Measurements from ENCODE around the gene FOXP1. TPM values are rescaled to one million over a fixed set of nuclear protein-coding genes. Genes with fewer than 3 reads are reported as not detected.

FOXP1 gene
- total RNA-seq, 1 experiment from 2014 or later, result 75.3 TPM

DNA sequence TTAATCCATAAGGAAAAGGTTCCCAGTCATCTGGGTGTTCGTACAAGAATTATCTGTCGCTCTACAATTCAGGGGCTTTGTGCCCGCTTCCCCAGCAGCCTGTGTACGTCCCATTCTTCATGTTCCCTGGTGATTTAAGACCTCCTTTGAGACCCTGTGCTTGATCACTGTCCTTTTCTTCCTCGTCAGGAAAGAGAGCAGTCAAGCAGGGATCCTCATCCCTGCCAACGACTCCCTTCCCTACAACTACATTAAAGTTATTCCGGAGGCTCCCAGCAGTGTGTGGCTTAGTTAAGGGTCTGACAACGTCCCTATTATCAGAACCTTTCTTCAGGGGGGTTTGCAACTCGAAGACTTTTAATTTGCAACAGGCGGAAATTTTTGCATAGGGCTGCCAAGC is 175.7 kb downstream of the FOXP1 start:
- no peak overlapping the region for H3K4me2 ChIP-seq (ENCODE audit: insufficient read depth, insufficient read length, low read length)
- no peaks in the 10 kb centered on the region for H3K23me2 ChIP-seq (ENCODE audit: insufficient read length, low read depth, low read length, poor library complexity, severe bottlenecking)
- no peaks in the 10 kb centered on the region for H3K9me3 ChIP-seq (ENCODE audit: control insufficient read depth, low read depth, low read length)
- H3K27me3 ChIP-seq (ENCODE audit: insufficient read depth, low read length), result no peaks in the 10 kb centered on the region
- H4K91ac ChIP-seq (ENCODE audit: insufficient read length, low read depth, low read length), result no peak overlapping the region
- no peak overlapping the region for H2AFZ ChIP-seq (ENCODE audit: low read length)
- H3K4me1 ChIP-seq (ENCODE audit: insufficient read depth, low read length), result no peaks in the 10 kb centered on the region; the same call in 1 of the 2 replicates
- H3K27ac ChIP-seq (ENCODE audit: insufficient read length, low read depth, low read length), result no peak overlapping the region
- H2BK120ac ChIP-seq (ENCODE audit: low read depth, low read length, poor library complexity, severe bottlenecking), result no peak overlapping the region
- WGBS (ENCODE audit: extremely low coverage, insufficient read length, low lambda C conversion rate), result no CpG with 5 or more reads among the region's 10 CpGs
- H3K4ac ChIP-seq (ENCODE audit: low read depth, low read length), result no peak overlapping the region
- H2AK5ac ChIP-seq (ENCODE audit: insufficient read length, low read length), result no peak overlapping the region
- TF ChIP-seq, protein P1, sequence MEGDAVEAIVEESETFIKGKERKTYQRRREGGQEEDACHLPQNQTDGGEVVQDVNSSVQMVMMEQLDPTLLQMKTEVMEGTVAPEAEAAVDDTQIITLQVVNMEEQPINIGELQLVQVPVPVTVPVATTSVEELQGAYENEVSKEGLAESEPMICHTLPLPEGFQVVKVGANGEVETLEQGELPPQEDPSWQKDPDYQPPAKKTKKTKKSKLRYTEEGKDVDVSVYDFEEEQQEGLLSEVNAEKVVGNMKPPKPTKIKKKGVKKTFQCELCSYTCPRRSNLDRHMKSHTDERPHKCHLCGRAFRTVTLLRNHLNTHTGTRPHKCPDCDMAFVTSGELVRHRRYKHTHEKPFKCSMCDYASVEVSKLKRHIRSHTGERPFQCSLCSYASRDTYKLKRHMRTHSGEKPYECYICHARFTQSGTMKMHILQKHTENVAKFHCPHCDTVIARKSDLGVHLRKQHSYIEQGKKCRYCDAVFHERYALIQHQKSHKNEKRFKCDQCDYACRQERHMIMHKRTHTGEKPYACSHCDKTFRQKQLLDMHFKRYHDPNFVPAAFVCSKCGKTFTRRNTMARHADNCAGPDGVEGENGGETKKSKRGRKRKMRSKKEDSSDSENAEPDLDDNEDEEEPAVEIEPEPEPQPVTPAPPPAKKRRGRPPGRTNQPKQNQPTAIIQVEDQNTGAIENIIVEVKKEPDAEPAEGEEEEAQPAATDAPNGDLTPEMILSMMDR (conservative IDR thresholded peaks at IDR 0.05), result no peak
- H3K23ac ChIP-seq (ENCODE audit: insufficient read length, low read depth, low read length), result no peak overlapping the region
- no peak overlapping the region for H4K5ac ChIP-seq (ENCODE audit: insufficient read length, low read depth, low read length)
- H3K9ac ChIP-seq (ENCODE audit: extremely low read depth, insufficient read length, low read length), result no peak overlapping the region
- Mint-ChIP-seq H3K36me3 (ENCODE audit: insufficient read depth in 1 of 3, low read depth in 3 of 3) (no peaks in the 10 kb centered on the region), H3K4me3 (no peak overlapping the region; a peak in 1 of 5 replicates), H3K9me3 (no peaks in the 10 kb centered on the region), H3K27ac (peak overlapping the region in 2 of 3 experiments; percentile 31 to 82; a peak in 3 of 7 replicates), H3K27me3 (ENCODE audit: low read depth) (no peaks in the 10 kb centered on the region), H3K4me1 (peaks cover 12 to 17% of the 10 kb centered on the region in 2 experiments)
- H3K79me2 ChIP-seq (ENCODE audit: insufficient read depth, low read length), result no peaks in the 10 kb centered on the region
- H2BK5ac ChIP-seq (ENCODE audit: insufficient read length, low read length), result no peak overlapping the region
- no peak for DNase-seq
- no peak overlapping the region for H2BK15ac ChIP-seq (ENCODE audit: low read depth, low read length)
- no peak overlapping the region for H3K56ac ChIP-seq (ENCODE audit: insufficient read length, low read depth, low read length)
- no peak overlapping the region for H4K8ac ChIP-seq (replicated peaks; ENCODE audit: insufficient read length, low read depth, low read length)
- H3K18ac ChIP-seq (ENCODE audit: insufficient read length, low read depth, low read length), result no peak overlapping the region
- H2BK20ac ChIP-seq (ENCODE audit: low read depth, low read length, poor library complexity, severe bottlenecking), result no peak overlapping the region
- H2BK12ac ChIP-seq (ENCODE audit: insufficient read length, low read depth, low read length), result no peak overlapping the region
- no peaks in the 10 kb centered on the region for H4K20me1 ChIP-seq (ENCODE audit: control insufficient read depth, insufficient read depth, insufficient read length)
- H3K14ac ChIP-seq (ENCODE audit: insufficient read depth, low read length), result no peak overlapping the region; the same call in 1 of the 2 replicates
- no peak overlapping the region for H3T11ph ChIP-seq (ENCODE audit: low read length)
- no peaks in the 10 kb centered on the region for H3K79me1 ChIP-seq (ENCODE audit: insufficient read depth, low read depth, low read length, poor library complexity, severe bottlenecking)

Measured in H9 (cell line).